Stomach (tissue), 9 donors: ENCODE data around the gene TXNL4A. TPM values are rescaled to one million over a fixed set of nuclear protein-coding genes. Genes with fewer than 3 reads are reported as not detected.
A peak's percentile ranks its signal among the peaks of the same experiment; 100 is the strongest.

ENCODE experiments used
- DNase-seq, 2 donors: peaks; one replicate each; pipeline versions ENCODE4 v3.0.0 to v3.0.0-alpha.2; 2013 to 2019
- H3K27ac ChIP-seq, 5 donors: fragments of 200-600 bp in 4 of 5; sonication (generic) in 4 of 5; one replicate each; pipeline ENCODE4 v1.5.1; 2013 to 2019; ENCODE audit warnings: mild to moderate bottlenecking in 1 of 5, moderate library complexity in 1 of 5
- H3K27me3 ChIP-seq, 3 donors: fragments of 200-600 bp; sonication (generic); one replicate each; pipeline ENCODE4 v1.5.1; 2017 to 2019; ENCODE audit warnings: mixed run types in 1 of 3
- H3K36me3 ChIP-seq, 4 donors: fragments of 200-600 bp; sonication (generic); 1 replicate in 3 of 4; 2 replicates in 1 of 4; pipeline ENCODE4 v1.5.1; 2016 to 2019
- H3K4me1 ChIP-seq, 4 donors: fragments of 200-600 bp; sonication (generic); one replicate each; pipeline ENCODE4 v1.5.1; 2016 to 2019
- H3K4me3 ChIP-seq, 4 donors: fragments of 200-600 bp; sonication (generic) in 3 of 4; one replicate each; pipeline ENCODE4 v1.5.1; 2016 to 2019; ENCODE audit warnings: mild to moderate bottlenecking in 1 of 4
- H3K9me3 ChIP-seq, 4 donors: fragments of 200-600 bp; sonication (generic); one replicate each; pipeline ENCODE4 v1.5.1; 2016 to 2019
- EP300 ChIP-seq: sonication (generic); formaldehyde crosslinking; IDR thresholded peaks from one replicate; pipeline ENCODE4 v1.6.1; 2017; ENCODE audit warnings: antibody characterized with exemption
- POLR2A ChIP-seq, 4 donors: fragments of 450-650 bp; IDR thresholded peaks; one replicate each; pipeline ENCODE4 v1.6.1; 2016; ENCODE audit warnings: antibody characterized with exemption in 4 of 4, control low read depth in 2 of 4, mild to moderate bottlenecking in 1 of 4, moderate library complexity in 1 of 4
- POLR2AphosphoS5 ChIP-seq, 3 donors: sonication (generic); formaldehyde crosslinking; IDR thresholded peaks; one replicate each; pipeline ENCODE4 v1.6.1; 2016; ENCODE audit warnings: antibody characterized with exemption in 3 of 3
- WGBS, 5 donors: extraction: QIAGEN DNeasy Blood & Tissue Kit in 3 of 5; methylation state at CpG; one replicate each; pipeline versions ENCODE4 v1.1.5 to v1.1.7; 2013 to 2018; 5-methylcytosine and 5-hydroxymethylcytosine counted together
- intact Hi-C: fragments of 100-400 bp; cut with DNase I; formaldehyde crosslinking; loops from one replicate; pipeline ENCODE4 v1.15.1; 2023; ENCODE audit warnings: low total_unique reads
- polyA plus RNA-seq, 3 donors: library from polyadenylated mRNA; stranded (reverse); fragments of 200-250 nt; gene quantifications; one replicate each; pipeline ENCODE4 v1.2.3, GENCODE V29; 2013
- total RNA-seq, 5 donors: library from RNA; depleted of rRNA; stranded (reverse); fragments of >200 nt; gene quantifications; one replicate each; pipeline versions ENCODE4 v1.1.0 to v1.2.3, GENCODE V29; 2014 to 2016
- TF ChIP-seq, protein P1 (sequence below), 7 experiments: fragments of 450-650 bp in 4 of 7; fragments of 200-600 bp in 3 of 7; sonication (generic) in 3 of 7; IDR thresholded peaks; one replicate each; pipeline ENCODE4 v1.5.1; 2016 to 2019; ENCODE audit warnings: antibody characterized with exemption in 7 of 7, control low read depth in 2 of 7, mild to moderate bottlenecking in 1 of 7
- donor health status: healthy with polysubstance abuse.
- donor health status: Bipolar disorder and iron deficiency.
- donor health status: healthy.

TXNL4A gene
- total and polyA plus RNA-seq, 8 donors, result 12.9 to 146 (median 59.4) TPM

- peaks cover 9 to 75% (median 66%) of the 10 kb centered on the region in 4 donors for H3K36me3 ChIP-seq
- peak in 1 of 2 donors; percentile 48 for DNase-seq
- no peak overlapping the region for H3K4me3 ChIP-seq
- TF ChIP-seq EP300 (no peak), POLR2A (IDR thresholded peaks at IDR 0.05) (no peak), POLR2AphosphoS5 (IDR thresholded peaks at IDR 0.05) (no peak)
- intact Hi-C loops, result no loop called here
- H3K9me3 ChIP-seq, result peaks cover 0 to 60% (median 35%) of the 10 kb centered on the region in 4 donors
- H3K27ac ChIP-seq, result peak overlapping the region in 1 of 5 donors; percentile 19
- 56 to 72% (median 61%) methylated on average over 8 of the region's 8 CpGs for WGBS, 5 donors
- H3K4me1 ChIP-seq, result peaks cover 7 to 21% (median 16%) of the 10 kb centered on the region in 4 donors
- H3K27me3 ChIP-seq, result no peaks in the 10 kb centered on the region
Measured at GRCh38 chr18:79934311-79935097, 53.9 kb downstream of the TXNL4A start.

GRCh38 chr18:79933765-79934164, 54.6 kb downstream of the TXNL4A start:
- intact Hi-C loops, result no loop called here

DNA sequence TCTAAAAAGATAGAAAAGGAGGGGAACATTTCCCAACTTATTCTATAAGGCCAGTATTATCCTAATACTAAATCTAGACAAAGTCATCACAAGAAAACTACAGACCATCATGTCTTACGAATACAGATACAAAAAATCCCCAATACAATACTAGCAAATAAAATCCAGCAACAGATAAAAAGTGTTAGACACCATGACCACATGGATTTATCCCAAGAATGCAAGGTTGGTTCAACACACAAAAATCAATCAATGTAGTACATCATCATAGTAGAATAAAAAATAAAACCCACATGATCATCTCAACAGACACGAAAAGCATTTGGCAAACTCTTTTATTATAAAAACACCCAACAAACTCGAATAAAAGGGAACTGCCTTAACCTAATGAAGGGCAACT, 55.5 kb downstream of the TXNL4A start:
- H3K4me1 ChIP-seq, result peaks cover 7 to 21% (median 16%) of the 10 kb centered on the region in 4 donors
- no peaks in the 10 kb centered on the region for H3K27me3 ChIP-seq
- TF ChIP-seq POLR2AphosphoS5 (IDR thresholded peaks at IDR 0.05), result no peak
- no peak for TF ChIP-seq POLR2A (IDR thresholded peaks at IDR 0.05)
- no peak for TF ChIP-seq EP300
- TF ChIP-seq, protein P1, sequence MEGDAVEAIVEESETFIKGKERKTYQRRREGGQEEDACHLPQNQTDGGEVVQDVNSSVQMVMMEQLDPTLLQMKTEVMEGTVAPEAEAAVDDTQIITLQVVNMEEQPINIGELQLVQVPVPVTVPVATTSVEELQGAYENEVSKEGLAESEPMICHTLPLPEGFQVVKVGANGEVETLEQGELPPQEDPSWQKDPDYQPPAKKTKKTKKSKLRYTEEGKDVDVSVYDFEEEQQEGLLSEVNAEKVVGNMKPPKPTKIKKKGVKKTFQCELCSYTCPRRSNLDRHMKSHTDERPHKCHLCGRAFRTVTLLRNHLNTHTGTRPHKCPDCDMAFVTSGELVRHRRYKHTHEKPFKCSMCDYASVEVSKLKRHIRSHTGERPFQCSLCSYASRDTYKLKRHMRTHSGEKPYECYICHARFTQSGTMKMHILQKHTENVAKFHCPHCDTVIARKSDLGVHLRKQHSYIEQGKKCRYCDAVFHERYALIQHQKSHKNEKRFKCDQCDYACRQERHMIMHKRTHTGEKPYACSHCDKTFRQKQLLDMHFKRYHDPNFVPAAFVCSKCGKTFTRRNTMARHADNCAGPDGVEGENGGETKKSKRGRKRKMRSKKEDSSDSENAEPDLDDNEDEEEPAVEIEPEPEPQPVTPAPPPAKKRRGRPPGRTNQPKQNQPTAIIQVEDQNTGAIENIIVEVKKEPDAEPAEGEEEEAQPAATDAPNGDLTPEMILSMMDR (IDR thresholded peaks at IDR 0.05), result no peak
- no peak overlapping the region for H3K4me3 ChIP-seq
- H3K36me3 ChIP-seq, result peaks cover 14 to 79% (median 71%) of the 10 kb centered on the region in 4 donors
- 94 to 95% (median 95%) methylated on average over 3 of the region's 3 CpGs for WGBS, 5 donors
- H3K27ac ChIP-seq, result no peak overlapping the region
- DNase-seq, result no peak
- intact Hi-C loops, result no loop called here
- peaks cover 6 to 69% (median 44%) of the 10 kb centered on the region in 4 donors for H3K9me3 ChIP-seq

More at GRCh38 chr18:79933765-79934164, 54.6 kb downstream of the TXNL4A start:
- 72 to 82% (median 80%) methylated on average over 10 of the region's 10 CpGs for WGBS, 5 donors
- TF ChIP-seq, protein P1 (IDR thresholded peaks at IDR 0.05), result peak in 1 of 7 experiments; percentile 6
- TF ChIP-seq EP300, result no peak
- Histone ChIP-seq H3K27me3 (no peaks in the 10 kb centered on the region), H3K27ac (no peak overlapping the region), H3K36me3 (peaks cover 14 to 79% (median 71%) of the 10 kb centered on the region in 4 donors), H3K4me1 (peaks cover 7 to 21% (median 16%) of the 10 kb centered on the region in 4 donors), H3K4me3 (no peak overlapping the region), H3K9me3 (peaks cover 6 to 67% (median 42%) of the 10 kb centered on the region in 4 donors)
- DNase-seq, result peak in 1 of 2 donors; percentile 56

DNA sequence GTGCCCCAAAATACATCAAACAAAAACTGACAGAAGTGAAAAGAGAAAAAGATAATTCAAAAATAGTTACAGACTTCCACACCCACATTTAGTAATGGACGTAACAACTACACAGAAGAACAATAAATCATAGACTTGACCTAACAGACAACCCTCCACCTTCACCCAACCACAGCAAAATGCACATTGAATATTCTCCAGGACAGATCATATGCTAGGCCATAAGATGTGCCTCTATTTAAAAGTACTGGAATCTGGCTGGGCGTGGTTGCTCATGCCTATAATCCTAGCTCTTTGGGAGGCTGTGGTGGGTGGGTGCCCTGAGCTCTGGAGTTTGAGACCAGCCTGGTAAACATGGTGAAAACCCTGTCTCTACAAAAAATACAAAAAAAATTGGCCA, 56.9 kb downstream of the TXNL4A start:
- 96 to 100% (median 97%) methylated on average over 2 of the region's 2 CpGs for WGBS, 5 donors
- H3K27ac ChIP-seq, result no peak overlapping the region
- peaks cover 14 to 80% (median 64%) of the 10 kb centered on the region in 4 donors for H3K36me3 ChIP-seq
- TF ChIP-seq EP300, result no peak
- TF ChIP-seq, protein P1 (IDR thresholded peaks at IDR 0.05), result no peak
- TF ChIP-seq POLR2A (IDR thresholded peaks at IDR 0.05), result no peak
- TF ChIP-seq POLR2AphosphoS5 (IDR thresholded peaks at IDR 0.05), result no peak
- peak in 1 of 2 donors; percentile 7 for DNase-seq
- H3K4me1 ChIP-seq, result peaks cover 7 to 20% (median 16%) of the 10 kb centered on the region in 4 donors
- no peaks in the 10 kb centered on the region for H3K27me3 ChIP-seq
- intact Hi-C loops, result no loop called here
- peaks cover 6 to 69% (median 44%) of the 10 kb centered on the region in 4 donors for H3K9me3 ChIP-seq
- H3K4me3 ChIP-seq, result no peak overlapping the region
